ENCODE results near the gene LARGE1.

Gene LARGE1

GRCh38 chr22:33648478-33648877 is 271.8 kb downstream of the LARGE1 start:
- in situ Hi-C loops (cut with HindIII; ENCODE audit: low sequenced_read_pairs) = no loop called here
- TF ChIP-seq CTCF (IDR thresholded peaks at IDR 0.05; ENCODE audit: low read depth, low read length) = no peak
- no peak overlapping the region for H3K4me3 ChIP-seq (ENCODE audit: low read depth, low read length)
- DNase-seq (ENCODE audit: low read depth, low spot score) = no peak

GRCh38 chr22:33640900-33641299 is 279.4 kb downstream of the LARGE1 start:
- TF ChIP-seq CTCF (IDR thresholded peaks at IDR 0.05; ENCODE audit: low read depth, low read length) = no peak
- DNase-seq (ENCODE audit: low read depth, low spot score) = no peak
- H3K4me3 ChIP-seq (ENCODE audit: low read depth, low read length) = no peak overlapping the region
- in situ Hi-C loops (cut with HindIII; ENCODE audit: low sequenced_read_pairs) = no loop called here

- DNase-seq (ENCODE audit: low read depth, low spot score) = no peak
- in situ Hi-C loops (cut with HindIII; ENCODE audit: low sequenced_read_pairs) = no loop called here
Measured at GRCh38 chr22:33639588-33640254, 280.6 kb downstream of the LARGE1 start.

GRCh38 chr22:33635766-33636165 is 284.5 kb downstream of the LARGE1 start:
- TF ChIP-seq CTCF (IDR thresholded peaks at IDR 0.05; ENCODE audit: low read depth, low read length) = no peak
- in situ Hi-C loops (cut with HindIII; ENCODE audit: low sequenced_read_pairs) = no loop called here
- H3K4me3 ChIP-seq (ENCODE audit: low read depth, low read length) = no peak overlapping the region
- no peak for DNase-seq (ENCODE audit: low read depth, low spot score)

More at GRCh38 chr22:33639588-33640254, 280.6 kb downstream of the LARGE1 start:
- TF ChIP-seq CTCF (IDR thresholded peaks at IDR 0.05; ENCODE audit: low read depth, low read length) = no peak
- H3K4me3 ChIP-seq (ENCODE audit: low read depth, low read length) = no peak overlapping the region

- TF ChIP-seq CTCF (IDR thresholded peaks at IDR 0.05; ENCODE audit: low read depth, low read length) = no peak
- in situ Hi-C loops (cut with HindIII; ENCODE audit: low sequenced_read_pairs) = no loop called here
- no peak overlapping the region for H3K4me3 ChIP-seq (ENCODE audit: low read depth, low read length)
- DNase-seq (ENCODE audit: low read depth, low spot score) = no peak
Measured at GRCh38 chr22:33631777-33632176, 288.5 kb downstream of the LARGE1 start.

GRCh38 chr22:33625959-33626358 is 294.3 kb downstream of the LARGE1 start:
- no peak for DNase-seq (ENCODE audit: low read depth, low spot score)
- in situ Hi-C loops (cut with HindIII; ENCODE audit: low sequenced_read_pairs) = no loop called here
- no peak for TF ChIP-seq CTCF (IDR thresholded peaks at IDR 0.05; ENCODE audit: low read depth, low read length)

More at GRCh38 chr22:33625959-33626358, 294.3 kb downstream of the LARGE1 start:
- H3K4me3 ChIP-seq (ENCODE audit: low read depth, low read length) = no peak overlapping the region

Data from astrocyte of the spinal cord (primary cell).